Duodenal mucosa (tissue), 2 donors: ENCODE results near the gene NEK1.

Experiments used
- H3K27ac ChIP-seq: one replicate; pipeline ENCODE4 v1.7.0; 2013; ENCODE audit warnings: low read depth, low read length
- H3K27me3 ChIP-seq, 2 donors: one replicate each; pipeline ENCODE4 v1.7.0; 2013; ENCODE audit warnings: low read length in 2 of 2, control low read depth in 1 of 2; ENCODE audit not compliant: insufficient read depth in 2 of 2, control insufficient read depth in 1 of 2
- H3K36me3 ChIP-seq, 2 donors: one replicate each; pipeline ENCODE4 v1.7.0; 2013; ENCODE audit warnings: low read length in 2 of 2, control low read depth in 1 of 2; ENCODE audit not compliant: insufficient read depth in 2 of 2, control insufficient read depth in 1 of 2
- H3K4me1 ChIP-seq, 2 donors: one replicate each; pipeline ENCODE4 v1.7.0; 2013; ENCODE audit warnings: low read length in 2 of 2, control low read depth in 1 of 2; ENCODE audit not compliant: insufficient read depth in 2 of 2, control insufficient read depth in 1 of 2
- H3K4me3 ChIP-seq, 2 donors: one replicate each; pipeline ENCODE4 v1.7.0; 2013; ENCODE audit warnings: low read length in 2 of 2, low read depth in 1 of 2
- H3K9ac ChIP-seq, 2 donors: one replicate each; pipeline ENCODE4 v1.7.0; 2013; ENCODE audit warnings: low read length in 2 of 2, low read depth in 1 of 2
- H3K9me3 ChIP-seq, 2 donors: one replicate each; pipeline ENCODE4 v1.7.0; 2013; ENCODE audit warnings: low read length in 2 of 2, control low read depth in 1 of 2; ENCODE audit not compliant: control insufficient read depth in 1 of 2

Gene NEK1

GRCh38 chr4:169383724-169384123 lies 228.7 kb downstream of the NEK1 start:
- Histone ChIP-seq H3K4me1 (no peaks in the 10 kb centered on the region), H3K36me3 (no peaks in the 10 kb centered on the region), H3K9ac (no peak overlapping the region), H3K27me3 (no peaks in the 10 kb centered on the region), H3K9me3 (peaks cover 2 to 5% of the 10 kb centered on the region in 2 donors), H3K27ac (no peak overlapping the region), H3K4me3 (no peak overlapping the region)

DNA sequence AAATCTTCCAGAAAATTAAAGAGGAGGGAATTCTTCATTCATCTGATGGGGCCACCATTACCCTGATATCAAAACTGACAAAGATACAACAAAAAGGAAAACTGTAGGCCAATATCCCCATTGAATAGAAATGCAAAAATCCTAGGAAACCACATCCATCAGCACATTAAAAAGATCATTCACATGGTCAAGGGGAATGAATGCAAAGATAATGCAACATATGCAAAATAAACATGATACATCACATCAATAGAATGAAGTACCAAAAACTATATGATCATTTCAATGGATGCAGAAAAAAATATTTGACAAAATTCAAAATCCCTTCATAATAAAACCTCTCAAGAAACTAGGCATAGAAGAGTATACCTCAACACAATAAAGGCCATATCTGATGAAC lies 232.7 kb downstream of the NEK1 start:
- H3K4me3 ChIP-seq = no peak overlapping the region
- no peaks in the 10 kb centered on the region for H3K4me1 ChIP-seq
- peaks cover 21 to 42% of the 10 kb centered on the region in 2 donors for H3K9me3 ChIP-seq

GRCh38 chr4:169377367-169377766 lies 235.0 kb downstream of the NEK1 start:
- H3K9me3 ChIP-seq = peaks cover 21 to 42% of the 10 kb centered on the region in 2 donors

More for the DNA sequence above, 232.7 kb downstream of the NEK1 start:
- Histone ChIP-seq H3K36me3 (no peaks in the 10 kb centered on the region), H3K9ac (no peak overlapping the region), H3K27ac (no peak overlapping the region), H3K27me3 (no peaks in the 10 kb centered on the region)

GRCh38 chr4:169376421-169376820 lies 236.0 kb downstream of the NEK1 start:
- no peaks in the 10 kb centered on the region for H3K27me3 ChIP-seq
- no peaks in the 10 kb centered on the region for H3K4me1 ChIP-seq
- H3K9ac ChIP-seq = no peak overlapping the region
- H3K36me3 ChIP-seq = no peaks in the 10 kb centered on the region
- no peak overlapping the region for H3K4me3 ChIP-seq
- peaks cover 21 to 42% of the 10 kb centered on the region in 2 donors for H3K9me3 ChIP-seq
- no peak overlapping the region for H3K27ac ChIP-seq

More at GRCh38 chr4:169377367-169377766, 235.0 kb downstream of the NEK1 start:
- H3K27ac ChIP-seq = no peak overlapping the region
- no peaks in the 10 kb centered on the region for H3K27me3 ChIP-seq
- no peaks in the 10 kb centered on the region for H3K4me1 ChIP-seq
- H3K36me3 ChIP-seq = no peaks in the 10 kb centered on the region
- no peak overlapping the region for H3K4me3 ChIP-seq
- H3K9ac ChIP-seq = no peak overlapping the region

DNA sequence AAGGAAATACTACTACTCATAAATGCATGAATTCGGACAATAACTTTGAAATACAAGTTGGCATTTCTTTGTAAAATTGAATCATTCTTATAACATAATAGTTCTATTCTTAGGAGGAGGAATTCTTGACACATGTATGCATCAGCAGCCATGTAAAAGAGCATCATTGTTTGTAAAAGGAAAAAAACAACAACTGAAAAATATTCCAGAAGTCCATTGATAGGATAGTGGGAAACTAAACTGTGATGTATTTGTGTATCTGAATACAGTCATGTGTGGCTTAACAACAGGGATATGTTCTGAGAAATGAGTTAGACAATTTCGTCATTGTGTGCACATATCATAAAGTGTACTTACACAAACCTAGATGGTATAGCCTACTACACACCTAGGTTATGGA lies 239.6 kb downstream of the NEK1 start:
- Histone ChIP-seq H3K9ac (no peak overlapping the region), H3K4me1 (no peaks in the 10 kb centered on the region), H3K27ac (no peak overlapping the region), H3K27me3 (no peaks in the 10 kb centered on the region), H3K9me3 (peaks cover 18 to 31% of the 10 kb centered on the region in 2 donors), H3K36me3 (no peaks in the 10 kb centered on the region), H3K4me3 (no peak overlapping the region)

- no peak overlapping the region for H3K9ac ChIP-seq
- no peaks in the 10 kb centered on the region for H3K4me1 ChIP-seq
- H3K27me3 ChIP-seq = no peaks in the 10 kb centered on the region
- H3K9me3 ChIP-seq = peaks cover 3 to 6% of the 10 kb centered on the region in 2 donors
- H3K27ac ChIP-seq = no peak overlapping the region
- H3K4me3 ChIP-seq = no peak overlapping the region
- no peaks in the 10 kb centered on the region for H3K36me3 ChIP-seq
Observed at GRCh38 chr4:169369634-169370033, 242.7 kb downstream of the NEK1 start.

GRCh38 chr4:169367826-169368225 lies 244.6 kb downstream of the NEK1 start:
- no peak overlapping the region for H3K27ac ChIP-seq
- H3K9me3 ChIP-seq = peaks cover 3 to 6% of the 10 kb centered on the region in 2 donors
- H3K27me3 ChIP-seq = no peaks in the 10 kb centered on the region
- no peaks in the 10 kb centered on the region for H3K36me3 ChIP-seq
- no peak overlapping the region for H3K9ac ChIP-seq
- peaks cover 0 to 3% of the 10 kb centered on the region in 2 donors for H3K4me1 ChIP-seq
- no peak overlapping the region for H3K4me3 ChIP-seq

DNA sequence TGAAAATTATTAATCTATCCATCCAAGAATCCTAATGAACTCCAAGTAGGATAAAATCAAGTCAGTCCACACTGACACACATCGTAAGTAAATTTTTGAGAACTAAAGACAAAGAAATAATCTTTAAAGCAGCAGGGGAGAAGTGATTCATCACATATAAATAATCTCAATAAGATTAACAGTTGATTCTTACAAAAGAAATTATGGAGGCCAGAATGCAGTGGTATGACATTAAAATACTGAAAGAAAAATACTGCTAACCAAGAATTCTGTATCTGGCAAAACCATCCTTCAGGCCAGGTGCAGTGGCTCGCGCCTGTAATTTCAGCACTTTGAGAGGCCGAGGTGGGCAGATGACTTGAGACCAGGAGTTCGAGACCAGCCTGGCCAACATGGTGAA lies 245.6 kb downstream of the NEK1 start:
- peaks cover 0 to 3% of the 10 kb centered on the region in 2 donors for H3K4me1 ChIP-seq
- H3K27ac ChIP-seq = no peak overlapping the region
- no peaks in the 10 kb centered on the region for H3K36me3 ChIP-seq
- no peaks in the 10 kb centered on the region for H3K27me3 ChIP-seq
- peaks cover 3 to 6% of the 10 kb centered on the region in 2 donors for H3K9me3 ChIP-seq
- H3K9ac ChIP-seq = no peak overlapping the region
- no peak overlapping the region for H3K4me3 ChIP-seq

GRCh38 chr4:169362607-169363006 lies 249.8 kb downstream of the NEK1 start:
- Histone ChIP-seq H3K27ac (no peak overlapping the region), H3K9me3 (peaks cover 3 to 6% of the 10 kb centered on the region in 2 donors), H3K4me3 (no peak overlapping the region), H3K9ac (no peak overlapping the region), H3K4me1 (peaks cover 0 to 3% of the 10 kb centered on the region in 2 donors), H3K36me3 (no peaks in the 10 kb centered on the region), H3K27me3 (no peaks in the 10 kb centered on the region)

- no peak overlapping the region for H3K9ac ChIP-seq
- H3K36me3 ChIP-seq = no peaks in the 10 kb centered on the region
- peaks cover 0 to 3% of the 10 kb centered on the region in 2 donors for H3K4me1 ChIP-seq
- no peak overlapping the region for H3K4me3 ChIP-seq
- H3K27me3 ChIP-seq = no peaks in the 10 kb centered on the region
- peaks cover 2 to 3% of the 10 kb centered on the region in 2 donors for H3K9me3 ChIP-seq
- no peak overlapping the region for H3K27ac ChIP-seq
Observed at GRCh38 chr4:169361756-169362155, 250.6 kb downstream of the NEK1 start.

GRCh38 chr4:169359961-169360360 lies 252.4 kb downstream of the NEK1 start:
- H3K4me1 ChIP-seq = peaks cover 0 to 3% of the 10 kb centered on the region in 2 donors
- H3K27me3 ChIP-seq = no peaks in the 10 kb centered on the region
- H3K9ac ChIP-seq = no peak overlapping the region
- no peaks in the 10 kb centered on the region for H3K9me3 ChIP-seq
- H3K36me3 ChIP-seq = no peaks in the 10 kb centered on the region
- H3K27ac ChIP-seq = no peak overlapping the region
- no peak overlapping the region for H3K4me3 ChIP-seq
